HG03442 (cell line): ENCODE results near the gene HFE.

Experiments used
- ATAC-seq: cut with Tn5 transposase; IDR thresholded peaks from one replicate; pipeline ENCODE4 v1.9.1; 2021; ENCODE audit warnings: mild to moderate bottlenecking, moderate library complexity; ENCODE audit not compliant: unreplicated experiment

Gene HFE

GRCh38 chr6:26130581-26131249 is 43.5 kb downstream of the HFE start:
- ATAC-seq, result no peak

- no peak for ATAC-seq
Observed at GRCh38 chr6:26131618-26132017, 44.4 kb downstream of the HFE start.

- no peak for ATAC-seq
Observed at GRCh38 chr6:26133730-26134129, 46.5 kb downstream of the HFE start.

- no peak for ATAC-seq
Observed at GRCh38 chr6:26136321-26136720, 49.1 kb downstream of the HFE start.

GRCh38 chr6:26140254-26140966 is 53.2 kb downstream of the HFE start:
- ATAC-seq, result no peak

- ATAC-seq, result no peak
Observed at GRCh38 chr6:26140967-26141294, 53.7 kb downstream of the HFE start.

- ATAC-seq, result no peak
Observed at GRCh38 chr6:26141378-26141904, 54.2 kb downstream of the HFE start.

GRCh38 chr6:26142026-26142425 is 54.8 kb downstream of the HFE start:
- ATAC-seq, result no peak
